Daoy (cell line): ENCODE measurements around the gene TNFRSF21. TPM values are rescaled to one million over a fixed set of nuclear protein-coding genes. Genes with fewer than 3 reads are reported as not detected.
"Not testable (repeated sequence)": the region's sequence is repeated elsewhere in the genome, so short reads cannot be mapped to it uniquely, and the experiment has no call there.

Source experiments
- DNase-seq: peaks from one replicate; pipeline ENCODE4 v3.0.0-alpha.2; 2015; ENCODE audit warnings: low read depth
- total RNA-seq: library from RNA; depleted of rRNA; stranded (reverse); fragments of >200 nt; shearing (Covaris generic); gene quantifications from 2 replicates; pipeline ENCODE4 v1.2.3, GENCODE V29; 2014

TNFRSF21 gene
- total RNA-seq, 1 experiment from 2014 or later = 39.3 TPM

- no peak for DNase-seq
Measured at GRCh38 chr6:47321577-47321976, 11.9 kb upstream of the TNFRSF21 start.

DNA sequence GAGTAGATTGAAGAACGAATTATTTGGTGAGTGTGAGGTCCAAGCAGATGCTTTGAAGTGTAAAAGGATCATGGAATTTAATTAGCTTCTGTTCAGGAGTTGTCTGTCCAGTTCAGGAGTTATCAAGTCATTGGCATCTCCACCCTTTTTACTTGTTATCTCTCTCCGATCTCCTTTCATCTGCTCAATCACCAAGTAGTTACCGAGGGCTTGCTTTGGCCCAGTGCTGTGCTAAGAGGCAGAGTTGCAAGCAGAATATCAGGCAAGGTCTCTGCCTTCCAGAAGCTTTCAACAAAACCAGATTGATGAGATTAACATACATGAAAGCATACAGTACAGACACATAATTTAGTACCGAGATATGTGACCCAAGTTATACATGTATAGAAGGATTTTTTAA, 10.2 kb upstream of the TNFRSF21 start:
- DNase-seq = no peak

DNA sequence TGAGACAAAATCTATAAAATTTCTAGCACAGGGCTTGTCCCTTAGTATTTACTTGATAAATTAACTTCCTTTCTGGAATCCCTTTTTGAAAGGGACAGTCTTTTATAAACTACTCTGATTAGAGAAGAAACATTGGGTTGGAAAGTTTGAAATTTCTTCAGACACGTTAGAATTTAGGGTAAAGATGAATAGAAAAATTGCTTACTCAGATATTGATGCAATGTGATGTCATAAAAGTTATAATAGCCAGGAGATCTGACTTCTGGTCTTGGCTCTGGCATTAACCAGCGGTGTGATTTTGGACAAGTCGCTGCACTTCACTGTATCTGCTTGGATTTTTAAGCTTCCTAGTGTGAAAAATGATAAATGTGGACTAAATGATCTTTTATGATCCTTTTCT, 9.7 kb upstream of the TNFRSF21 start:
- no peak for DNase-seq

- DNase-seq = no peak
Measured at GRCh38 chr6:47318236-47318989, 8.7 kb upstream of the TNFRSF21 start.

DNA sequence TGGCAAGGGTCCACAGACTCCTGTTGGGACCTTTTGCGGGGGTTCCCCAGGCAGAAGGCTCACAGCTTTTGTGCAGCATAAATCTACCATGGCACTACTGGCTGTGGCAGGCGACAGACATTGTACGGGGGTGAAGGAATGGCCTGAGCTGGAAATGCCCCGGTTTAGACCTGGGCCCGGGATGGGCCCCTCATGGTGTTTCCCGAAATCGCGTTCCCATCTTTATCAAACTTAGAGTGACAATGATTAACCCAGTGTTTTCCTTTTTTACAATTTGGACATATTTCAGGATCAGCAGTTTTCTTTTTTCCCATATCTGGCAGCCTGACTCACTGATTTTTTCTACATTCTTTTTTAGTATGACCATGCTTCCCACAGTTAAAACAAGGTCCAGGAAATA, 5.5 kb upstream of the TNFRSF21 start:
- not testable (repeated sequence) for DNase-seq

DNA sequence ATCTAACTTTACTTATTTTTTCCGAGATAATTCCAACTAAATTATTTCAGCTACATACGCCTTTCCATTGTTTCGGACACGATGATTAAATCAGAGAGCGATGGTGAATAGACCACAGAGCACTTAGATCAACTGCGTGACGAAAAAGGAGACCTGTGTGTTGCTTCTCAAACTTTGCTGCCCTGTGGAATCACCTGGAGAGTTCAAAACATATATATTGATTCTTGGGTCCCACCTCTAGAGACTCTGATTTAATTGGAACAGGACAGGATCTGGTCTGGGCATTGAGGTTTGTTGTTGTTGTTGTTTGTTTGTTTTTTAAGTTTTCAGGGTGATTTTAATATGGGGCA, 401 bp upstream of the TNFRSF21 start:
- no peak for DNase-seq

GRCh38 chr6:47308552-47309290, 984 bp downstream of the TNFRSF21 start:
- DNase-seq = peak; percentile 47

- no peak for DNase-seq
Measured at GRCh38 chr6:47308198-47308517, 1.5 kb downstream of the TNFRSF21 start.

GRCh38 chr6:47307362-47308197, 2.1 kb downstream of the TNFRSF21 start:
- DNase-seq = no peak

DNA sequence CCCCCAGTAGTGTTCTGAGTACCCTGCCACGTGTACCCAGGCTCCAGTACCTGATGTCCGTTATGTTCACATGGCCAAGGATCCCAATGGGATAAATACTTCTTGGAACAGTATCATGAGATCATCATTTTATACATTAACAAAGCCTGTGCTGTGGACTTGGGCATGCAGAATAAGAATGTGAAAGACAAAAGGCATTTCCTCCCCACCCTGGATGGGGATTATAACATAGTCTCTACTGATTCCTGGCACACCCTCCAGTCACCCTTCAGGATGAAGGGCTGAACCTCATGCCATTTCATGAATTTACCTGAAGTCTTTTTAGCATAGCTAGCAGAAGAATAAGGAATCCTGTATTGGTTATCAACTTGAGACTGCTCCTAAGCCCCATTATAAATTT, 2.8 kb downstream of the TNFRSF21 start:
- peak; percentile 18 for DNase-seq

GRCh38 chr6:47303861-47304260, 5.8 kb downstream of the TNFRSF21 start:
- no peak for DNase-seq

DNA sequence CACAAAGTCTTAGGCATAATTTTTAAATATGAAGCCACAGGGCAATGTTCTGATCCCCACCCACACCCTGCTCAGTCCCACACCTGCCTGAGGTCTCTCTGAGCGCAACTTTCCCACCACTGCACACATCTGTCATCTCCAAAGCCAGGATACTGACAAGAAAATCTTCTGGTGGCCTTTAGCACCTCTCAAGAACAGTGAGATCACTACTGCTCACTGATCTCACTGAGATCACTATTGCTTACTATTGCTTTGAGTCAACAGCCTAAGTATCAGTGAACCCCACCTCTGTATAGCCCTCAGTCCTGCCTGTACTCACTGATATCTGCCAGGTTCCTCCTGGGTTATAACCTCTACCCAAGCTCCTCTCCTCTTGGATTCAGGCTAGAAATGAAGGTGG, 6.4 kb downstream of the TNFRSF21 start:
- DNase-seq = no peak

DNA sequence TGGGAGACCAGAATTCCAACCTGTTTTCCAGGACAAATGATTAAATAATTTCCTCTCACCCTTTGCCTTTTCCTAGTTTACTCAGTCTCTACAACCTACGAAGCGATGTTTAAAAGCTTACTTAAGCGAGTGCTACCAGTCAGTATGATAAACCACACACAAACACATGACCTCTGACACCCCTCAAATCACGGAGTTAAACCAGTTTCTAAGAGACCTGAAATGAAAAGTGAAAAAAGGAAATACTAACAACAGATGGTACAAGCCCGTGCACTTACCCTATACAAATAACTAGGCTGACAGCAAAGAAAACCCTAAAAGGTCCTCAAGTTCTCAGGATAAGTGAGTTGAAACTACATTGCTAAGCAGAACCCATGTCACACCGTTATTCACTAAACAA, 7.7 kb downstream of the TNFRSF21 start:
- no peak for DNase-seq

DNA sequence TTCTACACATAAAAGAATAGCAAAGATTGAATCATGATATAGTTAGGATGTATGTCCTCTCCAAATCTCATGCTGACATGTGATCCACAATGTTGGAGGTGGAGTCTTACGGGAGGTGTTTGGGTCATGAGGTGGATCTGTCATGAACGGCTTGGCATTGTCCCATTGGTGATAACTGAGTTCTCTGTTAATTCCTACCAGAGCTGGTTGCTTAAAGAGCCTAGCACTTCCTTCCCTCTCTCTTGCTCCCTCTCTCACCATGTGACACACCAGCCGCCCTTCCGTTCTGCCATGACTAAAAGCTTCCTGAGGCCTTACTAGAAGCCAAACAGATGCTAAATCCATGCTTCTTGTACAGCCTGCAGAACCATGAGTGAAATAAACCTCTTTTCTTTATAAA, 8.3 kb downstream of the TNFRSF21 start:
- DNase-seq = no peak

GRCh38 chr6:47300417-47300816, 9.3 kb downstream of the TNFRSF21 start:
- DNase-seq = no peak

DNA sequence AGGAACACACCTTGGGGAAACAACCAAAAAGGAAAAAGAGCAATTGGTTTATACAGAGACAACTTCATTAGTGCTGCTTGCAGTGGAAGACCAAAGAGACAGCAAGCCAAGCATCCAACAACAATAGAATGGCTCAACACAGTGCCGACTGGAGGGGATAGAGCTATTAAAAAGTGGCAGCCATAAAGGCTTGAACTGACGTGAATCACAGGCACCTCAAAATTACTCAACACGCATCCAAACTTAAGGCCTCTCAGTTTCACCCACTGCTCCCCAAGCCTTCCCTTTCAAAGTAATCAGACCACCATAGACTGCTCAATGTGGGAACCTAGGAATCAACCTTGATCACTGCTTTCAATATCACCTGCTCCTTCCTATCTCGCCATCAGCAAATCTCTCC, 9.7 kb downstream of the TNFRSF21 start:
- no peak for DNase-seq

- no peak for DNase-seq
Measured at GRCh38 chr6:47298475-47298874, 11.2 kb downstream of the TNFRSF21 start.

DNA sequence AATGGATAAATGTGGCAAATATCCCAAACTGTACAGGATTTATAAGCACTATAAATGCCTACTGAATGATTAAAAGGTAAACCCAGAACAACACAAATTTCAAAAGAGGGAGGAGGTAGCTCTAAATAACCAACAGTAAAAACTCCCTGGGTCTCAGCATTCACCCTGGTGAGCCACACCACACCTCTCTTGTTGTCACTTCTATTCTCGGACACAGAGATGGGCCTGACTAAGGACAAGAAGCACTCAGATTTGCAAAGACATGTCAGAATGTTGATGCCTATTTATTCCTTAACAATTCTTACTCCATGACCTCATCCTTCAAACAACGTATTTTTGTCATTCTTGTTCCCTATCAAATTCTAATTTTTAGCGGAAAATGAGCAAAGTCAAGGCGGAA, 14.7 kb downstream of the TNFRSF21 start:
- no peak for DNase-seq

- DNase-seq = peak; percentile 22
Measured at GRCh38 chr6:47292944-47293343, 16.8 kb downstream of the TNFRSF21 start.

DNA sequence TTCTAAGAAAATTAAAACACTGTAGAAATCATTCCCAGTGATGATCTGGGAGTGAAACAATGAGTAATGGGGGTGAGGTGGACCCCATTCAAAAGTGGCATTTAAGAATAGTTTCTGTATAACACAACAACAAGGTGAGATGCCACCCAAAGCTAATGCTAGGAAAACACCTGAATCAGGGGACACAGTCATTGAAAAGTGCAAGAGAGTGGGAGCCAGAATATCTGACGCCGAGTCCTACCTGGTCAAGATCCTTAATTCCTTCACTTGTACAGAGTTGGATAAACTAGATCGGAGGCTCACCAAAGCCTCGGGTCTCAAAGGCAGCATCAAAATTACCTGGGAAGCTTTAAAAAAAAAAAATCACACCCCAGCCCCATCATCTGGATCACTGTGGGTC, 17.7 kb downstream of the TNFRSF21 start:
- DNase-seq = no peak

GRCh38 chr6:47290124-47290834, 19.4 kb downstream of the TNFRSF21 start:
- DNase-seq = no peak
